ENCODE data around the gene THSD7A. TPM values are rescaled to one million over a fixed set of nuclear protein-coding genes. Genes with fewer than 3 reads are reported as not detected.
"Not testable (repeated sequence)": the region's sequence is repeated elsewhere in the genome, so short reads cannot be mapped to it uniquely, and the experiment has no call there.

The THSD7A gene
- total RNA-seq, 2 donors from 2014 or later = 2.0 to 2.4 TPM

DNA sequence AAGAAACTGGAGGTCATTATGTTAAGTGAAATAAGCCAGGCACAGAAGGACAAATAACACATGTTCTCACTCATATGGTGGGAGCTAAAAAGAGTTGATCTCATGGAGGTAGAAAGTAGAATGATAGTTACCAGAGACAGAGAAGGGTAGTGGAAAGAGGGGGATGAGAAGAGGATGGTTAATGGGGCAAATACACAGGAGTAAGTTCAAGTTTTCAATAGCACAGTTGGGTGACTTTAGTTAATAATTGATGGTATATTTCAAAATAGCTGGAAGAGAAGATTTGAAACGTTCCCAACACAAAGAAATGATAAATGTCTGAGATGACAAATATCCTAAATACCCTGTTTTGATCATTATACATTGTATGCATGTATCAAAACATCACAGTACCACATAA is 261.8 kb downstream of the THSD7A start:
- DNase-seq = no peak
- ATAC-seq = no peak
- intact Hi-C loops (cut with DNase I) = no loop called here

- no peak for DNase-seq
- intact Hi-C loops (cut with DNase I) = no loop called here
- no peak for ATAC-seq
Observed at GRCh38 chr7:11567571-11567970, 264.4 kb downstream of the THSD7A start.

GRCh38 chr7:11557627-11558026 is 274.4 kb downstream of the THSD7A start:
- ATAC-seq (no peak), DNase-seq (no peak)
- intact Hi-C loops (cut with DNase I) = no loop called here

- intact Hi-C loops (cut with DNase I) = no loop called here
- no peak for ATAC-seq
Observed at GRCh38 chr7:11552676-11553296, 279.2 kb downstream of the THSD7A start.

DNA sequence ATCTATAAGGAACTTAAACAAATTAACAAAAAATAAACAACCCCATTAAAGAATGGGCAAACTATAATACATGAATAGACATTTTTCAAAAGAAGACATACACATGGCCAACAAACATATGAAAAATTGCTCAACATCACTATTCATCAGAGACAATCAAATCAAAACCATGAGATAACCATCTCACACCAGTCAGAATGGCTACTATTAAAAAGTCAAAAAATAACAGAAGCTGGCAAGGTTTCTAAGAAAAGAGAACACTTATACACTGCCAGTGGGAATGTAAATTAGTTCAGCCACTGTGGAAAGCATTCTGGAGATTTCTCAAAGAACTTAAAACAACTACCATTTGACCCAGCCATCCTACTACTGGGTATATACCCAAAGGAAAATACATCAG is 280.5 kb downstream of the THSD7A start:
- ATAC-seq = no peak
- DNase-seq = no peak
- intact Hi-C loops (cut with DNase I) = no loop called here

More at GRCh38 chr7:11552676-11553296, 279.2 kb downstream of the THSD7A start:
- no peak for DNase-seq

DNA sequence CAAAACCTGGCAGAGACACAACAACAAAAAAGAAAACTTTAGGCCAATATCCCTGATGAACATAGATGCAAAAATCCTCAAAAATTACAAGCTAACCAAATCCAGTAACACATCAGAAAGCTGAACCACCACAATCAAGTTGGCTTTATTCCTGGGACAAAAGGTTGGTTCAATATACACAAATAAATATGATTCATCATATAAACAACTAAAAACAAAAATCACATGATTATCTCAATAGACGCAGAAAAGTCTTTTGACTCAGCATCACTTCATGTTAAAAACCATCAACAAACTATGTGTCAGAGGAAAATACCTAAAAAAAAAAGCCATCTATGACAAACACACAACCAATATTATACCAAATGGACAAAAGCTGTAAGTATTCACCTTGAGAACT is 283.5 kb downstream of the THSD7A start:
- intact Hi-C loops (cut with DNase I) = no loop called here
- DNase-seq (no peak), ATAC-seq (no peak)

- ATAC-seq = no peak
- intact Hi-C loops (cut with DNase I) = no loop called here
- DNase-seq = no peak
Observed at GRCh38 chr7:11541330-11541729, 290.7 kb downstream of the THSD7A start.

GRCh38 chr7:11540271-11540761 is 291.7 kb downstream of the THSD7A start:
- DNase-seq (no peak), ATAC-seq (peak in 1 of 2 donors; percentile 47)
- intact Hi-C loops (cut with DNase I) = no loop called here

GRCh38 chr7:11539853-11540252 is 292.1 kb downstream of the THSD7A start:
- ATAC-seq (peak in 1 of 2 donors; percentile 52), DNase-seq (no peak)
- intact Hi-C loops (cut with DNase I) = no loop called here

- intact Hi-C loops (cut with DNase I) = no loop called here
- no peak for ATAC-seq
- DNase-seq = no peak
Observed at GRCh38 chr7:11538751-11539299, 293.2 kb downstream of the THSD7A start.

DNA sequence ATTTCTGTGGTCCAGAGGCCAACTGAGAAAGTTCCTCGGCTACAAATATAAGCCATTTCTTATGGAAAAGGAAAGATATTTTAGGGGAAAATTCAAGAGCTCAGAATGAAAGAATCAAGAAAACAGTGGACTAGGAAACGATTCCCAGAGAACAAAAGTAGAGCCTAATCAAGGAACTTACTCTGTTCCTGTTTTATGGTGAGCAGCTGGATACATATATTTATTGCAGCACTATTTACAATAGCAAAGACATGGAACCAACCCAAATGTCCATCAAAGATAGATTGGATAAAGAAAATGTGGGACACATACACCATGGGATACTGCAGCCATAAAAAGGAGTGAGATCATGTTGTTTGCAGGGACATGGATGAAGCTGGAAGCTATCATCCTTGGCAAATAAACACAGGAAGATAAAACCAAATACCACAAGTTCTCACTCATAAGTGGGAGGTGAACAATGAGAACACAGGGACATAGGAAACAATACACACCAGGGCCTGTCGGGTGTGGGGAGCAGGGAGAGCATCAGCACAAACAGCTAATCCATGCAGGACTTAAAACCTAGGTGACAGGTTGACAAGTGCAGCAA is 298.7 kb downstream of the THSD7A start:
- intact Hi-C loops (cut with DNase I) = no loop called here
- DNase-seq (no peak), ATAC-seq (no peak)

DNA sequence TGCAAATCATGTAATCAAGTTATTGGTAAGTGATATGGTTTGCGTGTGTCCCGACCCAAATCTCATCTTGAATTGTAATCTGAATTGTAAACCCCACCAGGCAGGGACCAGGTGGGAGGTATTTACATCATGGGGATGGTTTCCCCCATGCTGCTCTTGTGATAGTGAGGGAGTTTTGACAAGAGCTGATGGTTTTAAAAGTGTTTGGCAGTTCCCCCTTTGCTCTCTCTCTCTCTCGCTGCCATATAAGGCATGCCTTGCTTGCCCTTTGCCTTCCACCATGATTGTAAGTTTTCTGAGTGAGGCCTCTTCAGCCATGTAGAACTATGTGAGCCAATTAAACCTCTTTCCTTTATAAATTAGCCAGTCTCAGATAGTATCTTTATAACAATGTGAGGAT is 302.6 kb downstream of the THSD7A start:
- ATAC-seq = no peak
- DNase-seq = no peak
- intact Hi-C loops (cut with DNase I) = no loop called here

DNA sequence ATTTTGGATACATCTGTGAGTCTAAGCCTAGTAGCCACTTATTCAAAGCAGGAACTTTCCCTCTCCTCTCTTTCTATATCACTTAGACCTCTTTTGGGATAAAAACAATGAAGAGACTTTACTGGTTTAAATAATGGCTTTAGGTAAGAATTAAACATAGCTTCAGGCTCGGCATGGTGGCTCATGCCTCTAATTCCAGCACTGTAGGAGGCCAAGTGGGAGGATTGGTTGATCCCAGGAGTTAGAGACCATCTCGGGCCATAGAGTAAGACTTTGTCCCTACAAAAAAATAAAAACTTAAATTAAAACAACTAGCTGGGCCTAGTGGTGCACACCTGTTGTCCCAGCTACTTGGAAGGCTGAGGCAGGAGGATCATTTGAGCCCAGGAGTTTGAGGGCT is 304.3 kb downstream of the THSD7A start:
- intact Hi-C loops (cut with DNase I) = no loop called here
- ATAC-seq (no peak), DNase-seq (no peak)

- intact Hi-C loops (cut with DNase I) = no loop called here
- no peak for DNase-seq
- ATAC-seq = no peak
Observed at GRCh38 chr7:11524476-11525397, 307.3 kb downstream of the THSD7A start.

DNA sequence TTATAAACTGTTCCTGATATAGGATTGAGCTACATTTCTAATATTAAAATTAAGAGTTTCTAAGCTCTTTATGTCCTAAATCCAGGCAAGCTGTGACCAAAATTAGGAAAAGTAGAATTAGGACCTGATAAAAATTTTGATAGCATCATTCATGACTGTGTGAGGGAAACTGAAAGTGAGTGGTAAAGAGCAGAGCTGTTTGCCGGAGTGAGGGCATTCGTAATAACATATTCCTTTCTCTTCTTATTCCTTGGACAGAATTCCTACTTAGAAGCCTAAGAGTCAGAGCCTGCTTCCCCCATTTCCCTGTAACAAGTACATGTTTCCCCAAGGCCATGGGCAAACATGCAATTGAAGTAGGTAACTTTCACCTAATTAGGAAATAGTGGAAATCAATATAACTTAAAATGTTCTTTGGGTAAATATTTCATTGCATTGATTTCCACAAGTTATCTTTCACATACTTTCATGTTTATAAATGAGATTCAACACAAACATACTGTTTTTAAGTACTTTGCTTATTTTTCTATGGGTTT is 310.0 kb downstream of the THSD7A start:
- DNase-seq; ATAC-seq; intact Hi-C loops (cut with DNase I): not testable (repeated sequence)

DNA sequence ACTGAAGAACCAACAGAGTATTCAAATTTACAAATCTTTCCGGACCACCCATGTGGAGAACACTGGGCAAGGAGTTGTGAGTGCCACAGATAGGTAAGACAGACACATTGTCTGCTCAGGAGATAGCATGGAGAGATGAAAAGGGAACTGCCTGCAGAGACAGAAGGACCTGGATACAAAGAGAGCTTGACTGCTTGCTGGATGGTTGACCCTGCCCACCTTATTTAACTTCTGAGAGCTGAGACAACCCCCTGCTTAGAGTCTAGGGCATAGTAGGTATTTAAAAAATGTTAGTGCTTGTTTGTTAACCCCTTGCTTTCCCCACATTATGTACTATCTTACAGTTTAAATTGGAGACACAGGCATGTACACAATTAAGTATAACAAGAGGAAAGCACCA is 314.1 kb downstream of the THSD7A start:
- no peak for DNase-seq
- ATAC-seq = no peak
- intact Hi-C loops (cut with DNase I) = no loop called here

GRCh38 chr7:11516328-11516727 is 315.7 kb downstream of the THSD7A start:
- intact Hi-C loops (cut with DNase I) = no loop called here
- DNase-seq = no peak
- no peak for ATAC-seq

- DNase-seq (no peak), ATAC-seq (no peak)
- intact Hi-C loops (cut with DNase I) = no loop called here
Observed at GRCh38 chr7:11513460-11513859, 318.5 kb downstream of the THSD7A start.

DNA sequence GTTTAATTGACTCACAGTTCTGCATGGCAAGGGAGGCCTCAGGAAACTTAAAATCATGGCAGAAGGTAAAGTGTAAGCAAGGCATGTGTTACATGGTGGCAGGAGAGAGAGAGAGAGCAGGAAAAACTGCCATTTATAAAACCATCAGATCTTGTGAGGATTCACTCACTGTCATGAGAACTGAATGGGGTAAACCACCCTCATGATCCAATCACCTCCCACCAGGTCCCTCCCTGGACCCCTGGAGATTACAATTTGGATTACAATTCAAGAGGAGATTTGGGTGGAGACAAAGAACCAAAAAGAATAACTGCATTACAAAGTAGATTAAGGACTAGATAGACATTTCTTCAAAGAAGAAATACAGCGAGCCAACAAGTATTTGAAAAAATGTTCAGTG is 324.1 kb downstream of the THSD7A start:
- ATAC-seq = no peak
- intact Hi-C loops (cut with DNase I) = no loop called here
- DNase-seq = no peak

DNA sequence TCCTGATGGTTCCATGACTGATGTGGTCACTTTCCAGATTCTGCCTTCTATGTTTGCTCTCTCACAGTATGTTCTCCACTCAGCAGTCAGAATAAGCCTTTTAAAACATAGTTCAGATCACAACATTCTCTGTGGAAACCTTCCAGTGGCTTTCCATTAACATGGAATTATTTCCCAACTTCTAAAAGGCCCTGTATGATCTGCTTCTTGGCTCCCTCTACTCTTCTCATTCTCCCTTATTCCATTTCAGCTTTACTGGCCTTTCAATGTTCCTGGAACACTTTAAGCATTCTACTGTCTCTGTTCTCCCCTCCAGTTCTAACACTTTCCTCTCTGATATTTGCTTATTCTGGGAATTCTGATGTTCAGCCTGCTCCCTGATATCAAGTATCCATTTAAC is 325.6 kb downstream of the THSD7A start:
- intact Hi-C loops (cut with DNase I) = no loop called here
- ATAC-seq = no peak
- no peak for DNase-seq

All from left cardiac atrium (tissue), 4 donors.